GM18868 (cell line): ENCODE data around the gene RGS17.
"Not testable (repeated sequence)": the region's sequence is repeated elsewhere in the genome, so short reads cannot be mapped to it uniquely, and the experiment has no call there.

Source experiments
- ATAC-seq: cut with Tn5 transposase; IDR thresholded peaks from one replicate; pipeline ENCODE4 v1.9.1; 2021; ENCODE audit warnings: mild to moderate bottlenecking, moderate library complexity; ENCODE audit not compliant: unreplicated experiment

The RGS17 gene

GRCh38 chr6:153126218-153126617 is 4.9 kb downstream of the RGS17 start:
- no peak for ATAC-seq

- ATAC-seq = peak; percentile 64
These were observed 6.0 kb downstream of the RGS17 start for GRCh38 chr6:153125032-153125431.

- ATAC-seq = no peak
These were observed 7.3 kb downstream of the RGS17 start for GRCh38 chr6:153123801-153124200.

- ATAC-seq = no peak
These were observed 9.8 kb downstream of the RGS17 start for GRCh38 chr6:153121311-153121710.

- peak; percentile 99 for ATAC-seq
These were observed 12.8 kb downstream of the RGS17 start for GRCh38 chr6:153117986-153118879.

GRCh38 chr6:153111082-153111481 is 20.0 kb downstream of the RGS17 start:
- not testable (repeated sequence) for ATAC-seq

GRCh38 chr6:153110612-153111011 is 20.5 kb downstream of the RGS17 start:
- ATAC-seq = not testable (repeated sequence)

GRCh38 chr6:153108315-153108714 is 22.8 kb downstream of the RGS17 start:
- ATAC-seq = no peak

- no peak for ATAC-seq
These were observed 25.1 kb downstream of the RGS17 start for GRCh38 chr6:153106021-153106420.

GRCh38 chr6:153104220-153104619 is 26.9 kb downstream of the RGS17 start:
- no peak for ATAC-seq

- no peak for ATAC-seq
These were observed 27.8 kb downstream of the RGS17 start for GRCh38 chr6:153103319-153103655.

GRCh38 chr6:153102605-153103318 is 28.3 kb downstream of the RGS17 start:
- ATAC-seq = no peak

- no peak for ATAC-seq
These were observed 29.6 kb downstream of the RGS17 start for GRCh38 chr6:153101461-153101860.

GRCh38 chr6:153099636-153100035 is 31.4 kb downstream of the RGS17 start:
- peak; percentile 80 for ATAC-seq

GRCh38 chr6:153096792-153097191 is 34.3 kb downstream of the RGS17 start:
- no peak for ATAC-seq

GRCh38 chr6:153096031-153096430 is 35.1 kb downstream of the RGS17 start:
- ATAC-seq = no peak

GRCh38 chr6:153092082-153093013 is 38.7 kb downstream of the RGS17 start:
- peak; percentile 87 for ATAC-seq

- no peak for ATAC-seq
These were observed 40.7 kb downstream of the RGS17 start for GRCh38 chr6:153090241-153090930.

- no peak for ATAC-seq
These were observed 42.3 kb downstream of the RGS17 start for GRCh38 chr6:153088796-153089195.

- ATAC-seq = no peak
These were observed 43.6 kb downstream of the RGS17 start for GRCh38 chr6:153087436-153087835.
